KG1 (cell line): ENCODE results near the gene MTHFD1L.

ENCODE experiments used
- DNase-seq: peaks from one replicate; lab custom pipeline; 2025; lab: John Stamatoyannopoulos, UW

The MTHFD1L gene

GRCh38 chr6:150866147-150866990 is 867 bp downstream of the MTHFD1L start:
- DNase-seq = peak; percentile 60

GRCh38 chr6:150866991-150867501 is 1.5 kb downstream of the MTHFD1L start:
- no peak for DNase-seq

- DNase-seq = no peak
Measured at GRCh38 chr6:150868759-150869158, 3.3 kb downstream of the MTHFD1L start.

GRCh38 chr6:150874179-150874578 is 8.7 kb downstream of the MTHFD1L start:
- DNase-seq = no peak

- DNase-seq = no peak
Measured at GRCh38 chr6:150875841-150876240, 10.3 kb downstream of the MTHFD1L start.

GRCh38 chr6:150876598-150876997 is 11.1 kb downstream of the MTHFD1L start:
- no peak for DNase-seq

GRCh38 chr6:150877928-150878327 is 12.4 kb downstream of the MTHFD1L start:
- no peak for DNase-seq

GRCh38 chr6:150878347-150879213 is 13.1 kb downstream of the MTHFD1L start:
- no peak for DNase-seq

- no peak for DNase-seq
Measured at GRCh38 chr6:150880336-150880735, 14.8 kb downstream of the MTHFD1L start.

GRCh38 chr6:150881911-150882481 is 16.5 kb downstream of the MTHFD1L start:
- no peak for DNase-seq

- no peak for DNase-seq
Measured at GRCh38 chr6:150883521-150883920, 18.0 kb downstream of the MTHFD1L start.

GRCh38 chr6:150886155-150886554 is 20.7 kb downstream of the MTHFD1L start:
- DNase-seq = no peak

GRCh38 chr6:150887978-150888563 is 22.6 kb downstream of the MTHFD1L start:
- DNase-seq = no peak

- no peak for DNase-seq
Measured at GRCh38 chr6:150890346-150890745, 24.8 kb downstream of the MTHFD1L start.

- peak; percentile 24 for DNase-seq
Measured at GRCh38 chr6:150891888-150892485, 26.5 kb downstream of the MTHFD1L start.

- no peak for DNase-seq
Measured at GRCh38 chr6:150894191-150894744, 28.8 kb downstream of the MTHFD1L start.

- DNase-seq = no peak
Measured at GRCh38 chr6:150894935-150895552, 29.5 kb downstream of the MTHFD1L start.

- no peak for DNase-seq
Measured at GRCh38 chr6:150895928-150896632, 30.6 kb downstream of the MTHFD1L start.

- no peak for DNase-seq
Measured at GRCh38 chr6:150897400-150897943, 32.0 kb downstream of the MTHFD1L start.
